Right lobe of liver (tissue), 6 donors: ENCODE measurements around the gene NCOA3. TPM values are rescaled to one million over a fixed set of nuclear protein-coding genes. Genes with fewer than 3 reads are reported as not detected.

ENCODE experiments used
- ATAC-seq, 4 donors: fragments of 200-7000 bp; cut with Tn5 transposase; one replicate each; pipeline ENCODE4 v1.9.1; 2020; ENCODE audit warnings: mild to moderate bottlenecking in 4 of 4, moderate library complexity in 4 of 4
- DNase-seq, 3 donors: peaks; one replicate each; pipeline ENCODE4 v3.0.0-alpha.2; 2020
- H3K27ac ChIP-seq, 3 donors: fragments of 200-600 bp; one replicate each; pipeline ENCODE4 v1.8.0; 2022
- H3K27me3 ChIP-seq, 2 donors: fragments of 200-600 bp; one replicate each; pipeline ENCODE4 v1.8.0; 2022
- H3K36me3 ChIP-seq, 4 donors: fragments of 200-600 bp; sonication (generic) in 1 of 4; one replicate each; pipeline versions ENCODE4 v1.5.1 to v1.8.0; 2017 to 2022; ENCODE audit warnings: control low read depth in 1 of 4
- H3K4me1 ChIP-seq, 4 donors: fragments of 200-600 bp; sonication (generic) in 1 of 4; one replicate each; pipeline versions ENCODE4 v1.5.1 to v1.8.0; 2017 to 2022; ENCODE audit warnings: control low read depth in 1 of 4
- H3K4me3 ChIP-seq, 3 donors: fragments of 200-600 bp; one replicate each; pipeline ENCODE4 v1.8.0; 2022
- H3K9me3 ChIP-seq, 4 donors: fragments of 200-600 bp; sonication (generic) in 1 of 4; one replicate each; pipeline versions ENCODE4 v1.5.1 to v1.8.0; 2017 to 2022; ENCODE audit warnings: control low read depth in 1 of 4
- CTCF ChIP-seq, 4 donors: fragments of 200-600 bp in 3 of 4; fragments of 450-650 bp in 1 of 4; IDR thresholded peaks; one replicate each; pipeline versions ENCODE4 v1.5.1 to v1.8.0; 2016 to 2022; ENCODE audit warnings: antibody characterized with exemption in 4 of 4, mild to moderate bottlenecking in 2 of 4
- POLR2A ChIP-seq: fragments of 450-650 bp; IDR thresholded peaks from one replicate; pipeline ENCODE4 v1.6.1; 2017; ENCODE audit warnings: antibody characterized with exemption, mild to moderate bottlenecking
- WGBS: methylation state at CpG from one replicate; pipeline ENCODE4 v1.1.6; 2018; ENCODE audit warnings: low coverage, low lambda C conversion rate; ENCODE audit not compliant: insufficient coverage; ENCODE audit errors: missing lambda C conversion rate; 5-methylcytosine and 5-hydroxymethylcytosine counted together
- intact Hi-C, 2 donors: fragments of 100-400 bp; cut with DNase I; formaldehyde crosslinking; loops; one replicate each; pipeline versions ENCODE4 v1.11.2 to v1.14.1; 2022
- total RNA-seq, 6 experiments: library from RNA; depleted of rRNA in 2 of 6; stranded (reverse); fragments of >200 nt in 2 of 6; fragmentation: NEBNext Ultra II Directional in 3 of 6; extraction: Animal tissue kit (Norgen Biotek cat#: 25700) in 3 of 6; gene quantifications; one replicate each; pipeline versions ENCODE4 v1.1.0 to v1.2.4, GENCODE V29; 2016 to 2023
- donor health status: DM: no; HTN: yes; CAD: no.
- donor health status: DM: no; HTN: no; CAD: no.
- donor health status: DM: no; HTN: no; CAD: no.
- donor health status: DM: no; HTN: yes; CAD: no.
- donor health status: DM: no; HTN: yes; CAD: no.

Gene NCOA3
- total RNA-seq, 6 experiments from 2014 or later: 11.2 to 15.1 (median 13.8) TPM

GRCh38 chr20:47465335-47466090 is 36.2 kb upstream of the NCOA3 start:
- ATAC-seq: no peak
- H3K4me1 ChIP-seq: peaks cover 0 to 18% (median 5%) of the 10 kb centered on the region in 4 donors
- no peak for DNase-seq
- H3K4me3 ChIP-seq: no peak overlapping the region
- H3K27ac ChIP-seq: no peak overlapping the region
- intact Hi-C loops: no loop called here
- no peaks in the 10 kb centered on the region for H3K36me3 ChIP-seq
- WGBS: 91% methylated on average over 8 of the region's 16 CpGs
- TF ChIP-seq POLR2A: no peak
- TF ChIP-seq CTCF (IDR thresholded peaks at IDR 0.05): no peak
- H3K9me3 ChIP-seq: no peaks in the 10 kb centered on the region
- no peaks in the 10 kb centered on the region for H3K27me3 ChIP-seq

GRCh38 chr20:47466213-47466612 is 35.5 kb upstream of the NCOA3 start:
- H3K27me3 ChIP-seq: no peaks in the 10 kb centered on the region

GRCh38 chr20:47466704-47467459 is 34.8 kb upstream of the NCOA3 start:
- Histone ChIP-seq H3K4me1 (peaks cover 0 to 18% (median 5%) of the 10 kb centered on the region in 4 donors), H3K9me3 (no peaks in the 10 kb centered on the region), H3K4me3 (no peak overlapping the region), H3K27me3 (no peaks in the 10 kb centered on the region), H3K36me3 (no peaks in the 10 kb centered on the region), H3K27ac (no peak overlapping the region)
- intact Hi-C loops: no loop called here
- TF ChIP-seq POLR2A (no peak), CTCF (IDR thresholded peaks at IDR 0.05) (no peak)
- no peak for DNase-seq
- ATAC-seq: no peak
- 94% methylated on average over 14 of the region's 15 CpGs for WGBS

More at GRCh38 chr20:47466213-47466612, 35.5 kb upstream of the NCOA3 start:
- Histone ChIP-seq H3K9me3 (no peaks in the 10 kb centered on the region), H3K27ac (no peak overlapping the region), H3K4me3 (no peak overlapping the region), H3K36me3 (no peaks in the 10 kb centered on the region), H3K4me1 (peaks cover 0 to 18% (median 5%) of the 10 kb centered on the region in 4 donors)
- no peak for ATAC-seq
- intact Hi-C loops: no loop called here
- DNase-seq: no peak
- 100% methylated on average over 2 of the region's 2 CpGs for WGBS
- TF ChIP-seq POLR2A: no peak
- no peak for TF ChIP-seq CTCF (IDR thresholded peaks at IDR 0.05)

GRCh38 chr20:47468290-47469050 is 33.2 kb upstream of the NCOA3 start:
- ATAC-seq (no peak), DNase-seq (no peak)
- TF ChIP-seq POLR2A: no peak
- no peak for TF ChIP-seq CTCF (IDR thresholded peaks at IDR 0.05)
- no peaks in the 10 kb centered on the region for H3K36me3 ChIP-seq
- no peak overlapping the region for H3K27ac ChIP-seq
- intact Hi-C loops: no loop called here
- no peaks in the 10 kb centered on the region for H3K9me3 ChIP-seq
- peaks cover 0 to 18% (median 5%) of the 10 kb centered on the region in 4 donors for H3K4me1 ChIP-seq
- no peaks in the 10 kb centered on the region for H3K27me3 ChIP-seq
- WGBS: 64% methylated on average over 13 of the region's 14 CpGs
- H3K4me3 ChIP-seq: no peak overlapping the region
